Amygdala (tissue), 56 donors: ENCODE measurements around the gene AVPR1B.
"Not testable (repeated sequence)": the region's sequence is repeated elsewhere in the genome, so short reads cannot be mapped to it uniquely, and the experiment has no call there.

Experiments used
- DNase-seq, 56 donors: peaks; one replicate each; lab custom pipeline; 2025; lab: John Stamatoyannopoulos, UW

The AVPR1B gene

GRCh38 chr1:206087091-206087490 is 30.1 kb downstream of the AVPR1B start:
- no peak for DNase-seq

- no peak for DNase-seq
These were observed 33.4 kb downstream of the AVPR1B start for GRCh38 chr1:206083750-206084149.

GRCh38 chr1:206082831-206083695 is 34.1 kb downstream of the AVPR1B start:
- DNase-seq, result no peak

GRCh38 chr1:206081856-206082255 is 35.3 kb downstream of the AVPR1B start:
- DNase-seq, result no peak

GRCh38 chr1:206080026-206080820 is 37.0 kb downstream of the AVPR1B start:
- DNase-seq, result no peak

- no peak for DNase-seq
These were observed 38.1 kb downstream of the AVPR1B start for GRCh38 chr1:206079135-206079534.

GRCh38 chr1:206075786-206076755 is 41.1 kb downstream of the AVPR1B start:
- DNase-seq, result peak in 1 of 56 donors; percentile 3

GRCh38 chr1:206074839-206075238 is 42.3 kb downstream of the AVPR1B start:
- no peak for DNase-seq

- DNase-seq, result no peak
These were observed 46.4 kb downstream of the AVPR1B start for GRCh38 chr1:206070627-206071304.

GRCh38 chr1:206068314-206068713 is 48.9 kb downstream of the AVPR1B start:
- no peak for DNase-seq

- no peak for DNase-seq
These were observed 49.5 kb downstream of the AVPR1B start for GRCh38 chr1:206067486-206068227.

GRCh38 chr1:206066479-206067171 is 50.6 kb downstream of the AVPR1B start:
- DNase-seq, result peak in 1 of 56 donors; percentile 13

- no peak for DNase-seq
These were observed 51.5 kb downstream of the AVPR1B start for GRCh38 chr1:206065547-206066145.

GRCh38 chr1:206064501-206064900 is 52.7 kb downstream of the AVPR1B start:
- DNase-seq, result not testable (repeated sequence)

- DNase-seq, result not testable (repeated sequence)
These were observed 53.2 kb downstream of the AVPR1B start for GRCh38 chr1:206064001-206064400.

GRCh38 chr1:206062464-206062863 is 54.7 kb downstream of the AVPR1B start:
- no peak for DNase-seq

- no peak for DNase-seq
These were observed 56.3 kb downstream of the AVPR1B start for GRCh38 chr1:206060844-206061243.
